Measurements from ENCODE around the gene SKAP1. TPM values are rescaled to one million over a fixed set of nuclear protein-coding genes. Genes with fewer than 3 reads are reported as not detected.
A peak's percentile ranks its signal among the peaks of the same experiment; 100 is the strongest.

Gene SKAP1
- total RNA-seq, 1 donor from 2014 or later, result not detected

DNA sequence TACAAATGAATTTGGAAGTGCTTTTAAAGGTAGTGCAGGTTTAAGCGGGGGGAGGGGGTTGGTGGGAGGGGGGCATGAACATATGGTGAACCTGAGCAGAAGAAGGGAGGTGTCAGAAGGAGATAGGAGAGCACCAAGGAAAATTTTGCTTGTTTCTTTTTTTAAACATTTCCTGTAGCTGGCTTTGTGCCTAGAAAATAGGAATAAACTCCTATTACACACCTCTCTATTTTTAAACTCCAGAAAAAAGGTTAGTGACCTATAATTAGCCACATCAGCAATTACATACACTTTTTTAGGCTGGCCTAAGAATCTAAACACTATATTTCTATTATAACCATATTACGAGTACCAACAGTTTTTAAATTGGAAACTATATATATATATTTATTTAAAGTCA, 159.1 kb downstream of the SKAP1 start:
- FAIRE-seq (no peak), DNase-seq (ENCODE audit: low read depth) (no peak)
- Histone ChIP-seq H3K36me3 (ENCODE audit: control insufficient read depth, insufficient read depth, low read length) (no peaks in the 10 kb centered on the region), H3K27me3 (ENCODE audit: control insufficient read depth, insufficient read depth, low read length) (no peaks in the 10 kb centered on the region), H3K4me3 (ENCODE audit: low read depth, low read length) (no peak overlapping the region)
- TF ChIP-seq, protein P1, sequence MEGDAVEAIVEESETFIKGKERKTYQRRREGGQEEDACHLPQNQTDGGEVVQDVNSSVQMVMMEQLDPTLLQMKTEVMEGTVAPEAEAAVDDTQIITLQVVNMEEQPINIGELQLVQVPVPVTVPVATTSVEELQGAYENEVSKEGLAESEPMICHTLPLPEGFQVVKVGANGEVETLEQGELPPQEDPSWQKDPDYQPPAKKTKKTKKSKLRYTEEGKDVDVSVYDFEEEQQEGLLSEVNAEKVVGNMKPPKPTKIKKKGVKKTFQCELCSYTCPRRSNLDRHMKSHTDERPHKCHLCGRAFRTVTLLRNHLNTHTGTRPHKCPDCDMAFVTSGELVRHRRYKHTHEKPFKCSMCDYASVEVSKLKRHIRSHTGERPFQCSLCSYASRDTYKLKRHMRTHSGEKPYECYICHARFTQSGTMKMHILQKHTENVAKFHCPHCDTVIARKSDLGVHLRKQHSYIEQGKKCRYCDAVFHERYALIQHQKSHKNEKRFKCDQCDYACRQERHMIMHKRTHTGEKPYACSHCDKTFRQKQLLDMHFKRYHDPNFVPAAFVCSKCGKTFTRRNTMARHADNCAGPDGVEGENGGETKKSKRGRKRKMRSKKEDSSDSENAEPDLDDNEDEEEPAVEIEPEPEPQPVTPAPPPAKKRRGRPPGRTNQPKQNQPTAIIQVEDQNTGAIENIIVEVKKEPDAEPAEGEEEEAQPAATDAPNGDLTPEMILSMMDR (IDR thresholded peaks at IDR 0.05; ENCODE audit: insufficient read depth, low read length, severe bottlenecking), result no peak

DNA sequence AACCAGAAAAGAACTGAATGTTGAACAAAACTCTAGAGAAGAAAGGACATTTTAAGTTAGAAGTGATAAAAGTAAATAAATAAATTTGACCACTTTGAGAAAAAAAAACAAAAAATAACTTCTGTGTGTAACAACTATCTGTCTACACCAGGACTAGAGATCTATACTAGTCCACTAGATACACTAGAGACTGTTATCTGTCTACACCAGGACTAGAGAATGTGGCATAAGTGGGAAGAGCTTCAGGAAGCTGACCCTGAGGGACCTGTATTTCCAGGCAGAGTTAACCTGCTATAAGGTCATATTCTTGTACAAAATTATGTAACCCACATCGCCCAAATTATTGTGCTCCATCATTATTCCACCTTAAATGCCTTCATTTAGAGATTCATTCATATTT, 160.8 kb downstream of the SKAP1 start:
- H3K27me3 ChIP-seq (ENCODE audit: control insufficient read depth, insufficient read depth, low read length), result no peaks in the 10 kb centered on the region
- no peaks in the 10 kb centered on the region for H3K36me3 ChIP-seq (ENCODE audit: control insufficient read depth, insufficient read depth, low read length)
- TF ChIP-seq, protein P1 (IDR thresholded peaks at IDR 0.05; ENCODE audit: insufficient read depth, low read length, severe bottlenecking), result no peak
- H3K4me3 ChIP-seq (ENCODE audit: low read depth, low read length), result no peak overlapping the region
- DNase-seq (ENCODE audit: low read depth) (no peak), FAIRE-seq (no peak)

DNA sequence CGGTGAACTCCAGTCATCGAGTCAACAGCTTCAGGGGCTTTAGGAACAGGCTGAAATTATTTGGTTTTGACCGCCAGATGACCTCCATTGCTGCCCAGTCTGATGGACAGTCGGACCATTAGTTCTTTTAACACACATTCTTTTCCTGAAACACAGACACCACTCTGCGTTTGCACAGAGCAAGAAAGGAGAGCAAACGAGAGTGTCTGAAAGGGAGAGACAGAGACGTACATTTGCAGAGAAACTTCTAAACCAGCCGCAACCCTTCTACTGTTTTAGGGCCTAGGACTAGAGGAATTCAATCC, 166.3 kb downstream of the SKAP1 start:
- H3K4me3 ChIP-seq (ENCODE audit: low read depth, low read length), result no peak overlapping the region
- DNase-seq (ENCODE audit: low read depth), result no peak
- no peaks in the 10 kb centered on the region for H3K36me3 ChIP-seq (ENCODE audit: control insufficient read depth, insufficient read depth, low read length)
- no peaks in the 10 kb centered on the region for H3K27me3 ChIP-seq (ENCODE audit: control insufficient read depth, insufficient read depth, low read length)
- no peak for FAIRE-seq
- TF ChIP-seq, protein P1 (IDR thresholded peaks at IDR 0.05; ENCODE audit: insufficient read depth, low read length, severe bottlenecking), result no peak

DNA sequence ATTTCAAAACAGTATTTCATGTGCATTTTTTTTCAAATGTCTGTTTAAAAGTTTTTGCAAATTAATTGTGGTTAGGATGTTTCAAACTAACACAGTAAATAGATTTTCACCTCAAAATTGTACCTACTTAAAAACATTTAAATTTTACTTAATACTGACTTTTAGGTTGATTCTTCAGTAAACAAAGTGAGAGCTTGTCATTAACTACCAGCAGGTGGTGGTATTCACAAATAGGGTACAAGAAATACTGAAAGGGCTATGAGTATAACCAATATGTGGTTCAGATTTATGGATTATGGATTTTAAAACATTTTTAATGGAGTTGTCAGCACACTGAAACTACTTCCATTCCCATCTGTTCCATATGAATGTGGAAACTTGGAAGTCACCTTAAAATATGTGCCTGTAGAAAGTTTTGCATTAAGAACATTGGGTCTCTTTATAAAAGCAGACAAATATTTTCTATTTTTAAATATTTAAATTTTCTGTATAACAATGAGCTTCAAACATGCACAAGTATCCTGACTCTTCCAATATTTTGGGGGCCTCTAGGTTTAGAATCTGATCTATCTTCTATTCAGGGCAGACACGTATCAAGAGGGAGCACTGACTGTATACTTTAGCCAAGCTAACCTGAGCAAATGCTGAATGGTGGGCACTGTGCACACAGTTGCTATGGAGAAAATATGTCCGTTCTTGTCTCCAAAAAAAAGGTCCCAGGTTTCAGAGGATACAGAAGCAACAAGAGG, 166.9 kb downstream of the SKAP1 start:
- Histone ChIP-seq H3K27me3 (ENCODE audit: control insufficient read depth, insufficient read depth, low read length) (no peaks in the 10 kb centered on the region), H3K4me3 (ENCODE audit: low read depth, low read length) (no peak overlapping the region), H3K36me3 (ENCODE audit: control insufficient read depth, insufficient read depth, low read length) (no peaks in the 10 kb centered on the region)
- no peak for FAIRE-seq
- DNase-seq (ENCODE audit: low read depth), result peak; percentile 27
- TF ChIP-seq, protein P1 (IDR thresholded peaks at IDR 0.05; ENCODE audit: insufficient read depth, low read length, severe bottlenecking), result peak; percentile 20

DNA sequence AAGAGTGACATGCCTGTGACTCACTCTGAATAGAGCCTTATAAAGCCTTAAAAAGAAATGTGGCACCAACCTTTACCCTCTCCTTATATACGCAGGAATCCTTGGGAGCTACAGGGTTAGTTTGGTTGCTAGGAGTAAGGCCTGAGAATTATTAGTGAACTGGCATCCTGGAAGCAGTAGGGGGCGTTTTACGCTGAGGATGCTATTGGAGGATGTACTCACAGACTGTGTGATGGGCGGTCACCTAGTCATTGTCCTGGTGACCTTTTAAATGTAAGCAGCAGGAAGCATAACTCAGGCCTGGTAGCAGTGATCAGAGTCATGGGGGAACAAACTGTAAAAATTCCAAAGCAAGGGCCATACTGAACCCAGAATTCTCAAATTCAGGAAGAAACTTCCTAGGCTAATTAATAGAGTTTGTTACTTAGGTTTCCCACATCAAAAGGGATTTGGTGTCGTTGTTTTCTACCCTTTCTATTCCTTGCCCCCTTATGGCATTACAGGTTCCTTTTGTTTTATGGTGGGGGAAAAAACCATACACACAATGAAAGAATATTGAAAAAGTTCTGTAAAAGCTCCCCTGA, 168.6 kb downstream of the SKAP1 start:
- Histone ChIP-seq H3K27me3 (ENCODE audit: control insufficient read depth, insufficient read depth, low read length) (no peaks in the 10 kb centered on the region), H3K36me3 (ENCODE audit: control insufficient read depth, insufficient read depth, low read length) (no peaks in the 10 kb centered on the region), H3K4me3 (ENCODE audit: low read depth, low read length) (no peak overlapping the region)
- TF ChIP-seq, protein P1 (IDR thresholded peaks at IDR 0.05; ENCODE audit: insufficient read depth, low read length, severe bottlenecking), result peak; percentile 55
- DNase-seq (ENCODE audit: low read depth) (no peak), FAIRE-seq (no peak)

All from bronchial epithelial cell (primary cell).